Tibial artery (tissue), 4 donors: ENCODE data around the gene PLCXD3.

Experiments used
- DNase-seq, 2 donors: peaks; one replicate each; pipeline ENCODE4 v3.0.0-alpha.2; 2019
- H3K27ac ChIP-seq, 2 donors: fragments of 200-600 bp; sonication (generic) in 1 of 2; 1 replicate in 1 of 2; 2 replicates in 1 of 2; pipeline ENCODE4 v1.5.1; 2018 to 2019; ENCODE audit warnings: mild to moderate bottlenecking in 1 of 2
- H3K27me3 ChIP-seq, 2 donors: fragments of 200-600 bp; sonication (generic) in 1 of 2; one replicate each; pipeline versions ENCODE4 v1.5.1 to v1.6.0; 2016 to 2019
- H3K36me3 ChIP-seq, 3 donors: fragments of 200-600 bp; sonication (generic) in 2 of 3; one replicate each; pipeline ENCODE4 v1.5.1; 2016 to 2019; ENCODE audit warnings: mild to moderate bottlenecking in 2 of 3
- H3K4me1 ChIP-seq, 4 donors: fragments of 200-600 bp; sonication (generic) in 2 of 4; 1 replicate in 3 of 4; 2 replicates in 1 of 4; pipeline ENCODE4 v1.5.1; 2016 to 2019
- H3K4me3 ChIP-seq, 2 donors: fragments of 200-600 bp; sonication (generic) in 1 of 2; 1 replicate in 1 of 2; 2 replicates in 1 of 2; pipeline ENCODE4 v1.5.1; 2018 to 2019; ENCODE audit warnings: mild to moderate bottlenecking in 2 of 2
- H3K9me3 ChIP-seq, 3 donors: fragments of 200-600 bp; sonication (generic) in 1 of 3; one replicate each; pipeline ENCODE4 v1.5.1; 2016 to 2019
- intact Hi-C: fragments of 100-400 bp; cut with DNase I; formaldehyde crosslinking; loops from one replicate; pipeline ENCODE4 v1.15.0; 2023; ENCODE audit warnings: low total_unique reads
- TF ChIP-seq, protein P1 (sequence below), 2 experiments: fragments of 200-600 bp in 1 of 2; fragments of 450-650 bp in 1 of 2; IDR thresholded peaks; one replicate each; pipeline ENCODE4 v1.5.1; 2017 to 2019; ENCODE audit warnings: antibody characterized with exemption in 2 of 2, mild to moderate bottlenecking in 1 of 2, moderate library complexity in 1 of 2

PLCXD3 gene

DNA sequence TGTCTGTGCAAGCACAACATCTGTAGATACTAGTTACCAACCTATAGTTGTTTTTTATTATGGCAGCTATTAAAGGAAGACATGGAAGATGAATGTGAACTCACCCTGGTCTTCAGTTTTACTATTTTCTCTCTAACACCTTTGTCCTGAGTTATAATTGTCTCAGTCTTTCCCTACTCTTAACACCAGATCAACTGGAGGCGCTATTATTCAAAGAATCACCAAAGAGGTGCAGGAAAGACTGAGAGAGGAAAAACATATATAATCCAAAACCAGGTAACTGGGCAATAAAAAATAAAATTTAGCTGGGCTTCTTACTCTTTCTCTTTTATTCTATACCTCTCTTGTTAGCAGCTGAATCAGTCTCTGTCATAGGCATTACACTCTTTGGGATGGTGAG, 162.8 kb downstream of the PLCXD3 start:
- Histone ChIP-seq H3K27me3 (no peaks in the 10 kb centered on the region), H3K9me3 (no peaks in the 10 kb centered on the region), H3K36me3 (no peaks in the 10 kb centered on the region), H3K27ac (no peak overlapping the region), H3K4me3 (no peak overlapping the region), H3K4me1 (peaks cover 0 to 34% (median 5%) of the 10 kb centered on the region in 4 donors)
- DNase-seq, result no peak
- intact Hi-C loops, result no loop called here
- TF ChIP-seq, protein P1, sequence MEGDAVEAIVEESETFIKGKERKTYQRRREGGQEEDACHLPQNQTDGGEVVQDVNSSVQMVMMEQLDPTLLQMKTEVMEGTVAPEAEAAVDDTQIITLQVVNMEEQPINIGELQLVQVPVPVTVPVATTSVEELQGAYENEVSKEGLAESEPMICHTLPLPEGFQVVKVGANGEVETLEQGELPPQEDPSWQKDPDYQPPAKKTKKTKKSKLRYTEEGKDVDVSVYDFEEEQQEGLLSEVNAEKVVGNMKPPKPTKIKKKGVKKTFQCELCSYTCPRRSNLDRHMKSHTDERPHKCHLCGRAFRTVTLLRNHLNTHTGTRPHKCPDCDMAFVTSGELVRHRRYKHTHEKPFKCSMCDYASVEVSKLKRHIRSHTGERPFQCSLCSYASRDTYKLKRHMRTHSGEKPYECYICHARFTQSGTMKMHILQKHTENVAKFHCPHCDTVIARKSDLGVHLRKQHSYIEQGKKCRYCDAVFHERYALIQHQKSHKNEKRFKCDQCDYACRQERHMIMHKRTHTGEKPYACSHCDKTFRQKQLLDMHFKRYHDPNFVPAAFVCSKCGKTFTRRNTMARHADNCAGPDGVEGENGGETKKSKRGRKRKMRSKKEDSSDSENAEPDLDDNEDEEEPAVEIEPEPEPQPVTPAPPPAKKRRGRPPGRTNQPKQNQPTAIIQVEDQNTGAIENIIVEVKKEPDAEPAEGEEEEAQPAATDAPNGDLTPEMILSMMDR (IDR thresholded peaks at IDR 0.05), result no peak

DNA sequence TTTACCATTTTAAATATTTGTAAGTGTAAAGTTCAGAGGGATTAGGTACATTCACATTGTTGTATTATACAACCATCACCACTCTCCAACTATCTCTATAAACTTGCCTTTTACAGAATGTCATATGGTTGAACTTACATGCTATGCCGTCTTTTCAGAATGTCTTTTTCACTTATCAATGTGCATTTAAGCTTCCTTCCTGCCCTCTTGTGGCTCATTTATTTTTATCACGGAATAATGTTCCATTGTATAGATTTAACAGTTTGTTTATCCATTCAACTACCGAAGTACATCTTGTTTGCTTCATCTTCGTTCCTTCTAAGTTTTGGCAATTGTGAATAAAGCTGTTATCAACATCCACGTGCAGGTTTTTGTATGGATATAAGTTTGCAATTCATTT, 163.8 kb downstream of the PLCXD3 start:
- intact Hi-C loops, result no loop called here
- TF ChIP-seq, protein P1 (IDR thresholded peaks at IDR 0.05), result no peak
- H3K4me3 ChIP-seq, result no peak overlapping the region
- H3K27me3 ChIP-seq, result no peaks in the 10 kb centered on the region
- no peak overlapping the region for H3K27ac ChIP-seq
- H3K9me3 ChIP-seq, result no peaks in the 10 kb centered on the region
- no peak for DNase-seq
- H3K36me3 ChIP-seq, result no peaks in the 10 kb centered on the region
- H3K4me1 ChIP-seq, result peaks cover 0 to 34% (median 5%) of the 10 kb centered on the region in 4 donors

DNA sequence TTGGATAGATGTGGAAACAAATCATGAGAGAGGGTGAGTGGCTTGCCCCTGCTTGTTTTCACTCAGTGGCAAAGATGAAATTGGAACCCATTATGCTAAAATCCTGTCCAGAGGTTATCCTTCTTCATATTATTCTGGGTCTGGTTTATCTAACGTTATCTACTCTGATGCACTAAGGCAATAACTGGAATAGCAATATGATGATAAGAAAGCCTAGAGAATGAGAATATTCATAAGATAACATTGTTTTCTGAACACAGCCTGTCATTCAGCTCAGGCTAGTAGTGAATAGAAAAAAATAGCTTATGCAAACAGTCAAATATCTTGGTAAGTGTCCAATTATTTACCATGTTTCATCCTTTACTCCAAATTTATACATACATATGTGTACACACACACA, 165.1 kb downstream of the PLCXD3 start:
- Histone ChIP-seq H3K27me3 (no peaks in the 10 kb centered on the region), H3K4me1 (peaks cover 0 to 32% (median 5%) of the 10 kb centered on the region in 4 donors), H3K36me3 (no peaks in the 10 kb centered on the region), H3K9me3 (no peaks in the 10 kb centered on the region), H3K27ac (no peak overlapping the region), H3K4me3 (no peak overlapping the region)
- no peak for DNase-seq
- intact Hi-C loops, result no loop called here
- TF ChIP-seq, protein P1 (IDR thresholded peaks at IDR 0.05), result no peak

DNA sequence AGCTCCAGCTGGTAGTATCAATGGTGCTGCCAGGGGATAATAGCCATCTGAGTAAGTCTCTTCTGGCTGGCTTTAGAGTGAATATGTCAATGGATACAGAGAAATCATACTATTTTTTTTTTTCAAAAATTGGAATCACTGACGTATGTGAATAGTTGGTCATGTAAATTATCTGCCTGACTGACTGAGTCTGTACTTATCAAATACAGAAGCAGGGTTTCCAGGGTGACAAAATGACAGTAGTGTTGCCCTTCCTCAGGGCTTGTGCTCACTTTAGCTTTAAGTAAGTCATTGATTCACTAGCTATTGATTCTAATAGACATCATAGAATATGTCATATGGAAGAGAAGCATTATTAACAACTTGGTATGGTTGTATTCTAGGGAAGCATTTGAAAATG, 171.1 kb downstream of the PLCXD3 start:
- Histone ChIP-seq H3K9me3 (no peaks in the 10 kb centered on the region), H3K4me3 (no peak overlapping the region), H3K27me3 (no peaks in the 10 kb centered on the region), H3K27ac (no peak overlapping the region), H3K36me3 (no peaks in the 10 kb centered on the region), H3K4me1 (peaks cover 0 to 21% (median 6%) of the 10 kb centered on the region in 4 donors)
- TF ChIP-seq, protein P1 (IDR thresholded peaks at IDR 0.05), result no peak
- no peak for DNase-seq
- intact Hi-C loops, result no loop called here

DNA sequence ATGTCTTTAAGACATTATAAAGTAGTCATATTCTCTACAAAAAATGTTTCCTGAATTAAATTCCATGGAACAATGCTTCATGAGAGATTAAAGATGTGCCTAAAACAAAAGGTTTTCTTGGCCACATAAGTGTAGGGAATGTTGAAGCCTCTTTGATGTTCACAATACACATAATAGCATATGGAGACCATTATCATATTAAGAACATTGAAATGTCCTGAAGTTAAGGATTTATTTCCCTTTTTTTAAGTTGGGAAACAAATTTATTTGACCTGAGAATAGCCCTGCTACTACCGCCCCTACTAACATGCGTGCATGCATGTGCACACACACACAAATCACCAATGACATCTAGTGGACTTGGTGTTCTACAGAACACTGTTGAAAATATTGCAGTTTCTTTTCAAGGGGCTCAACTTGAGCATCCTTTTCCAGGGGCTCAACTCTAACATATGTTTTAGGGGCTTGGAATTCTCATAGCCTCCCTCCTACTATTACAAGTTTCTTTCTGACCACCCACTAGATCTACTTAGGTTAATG, 172.2 kb downstream of the PLCXD3 start:
- intact Hi-C loops, result no loop called here
- TF ChIP-seq, protein P1 (IDR thresholded peaks at IDR 0.05), result no peak
- no peaks in the 10 kb centered on the region for H3K36me3 ChIP-seq
- peaks cover 0 to 30% (median 8%) of the 10 kb centered on the region in 4 donors for H3K4me1 ChIP-seq
- DNase-seq, result no peak
- H3K4me3 ChIP-seq, result no peak overlapping the region
- no peaks in the 10 kb centered on the region for H3K27me3 ChIP-seq
- H3K27ac ChIP-seq, result no peak overlapping the region
- no peaks in the 10 kb centered on the region for H3K9me3 ChIP-seq

DNA sequence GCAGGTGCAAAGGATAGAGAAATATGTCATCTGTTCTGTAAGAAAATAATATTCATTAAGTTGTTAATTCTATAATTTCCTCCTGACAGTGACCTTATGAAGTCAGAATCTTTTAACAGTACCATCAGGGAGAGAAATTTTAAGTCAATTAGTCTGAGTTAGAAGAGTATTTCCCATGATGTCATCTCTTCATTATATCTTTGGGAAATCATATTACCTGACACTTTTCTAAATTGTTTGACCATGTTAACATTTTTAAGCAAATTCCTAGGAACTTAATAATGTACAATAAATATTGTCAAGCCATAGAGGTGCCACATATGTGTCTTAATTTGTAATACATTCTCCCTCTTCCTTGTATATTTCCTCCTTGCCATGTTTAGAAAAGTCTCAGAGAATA, 172.7 kb downstream of the PLCXD3 start:
- no peaks in the 10 kb centered on the region for H3K36me3 ChIP-seq
- DNase-seq, result no peak
- H3K4me3 ChIP-seq, result no peak overlapping the region
- H3K27ac ChIP-seq, result no peak overlapping the region
- TF ChIP-seq, protein P1 (IDR thresholded peaks at IDR 0.05), result no peak
- H3K4me1 ChIP-seq, result peaks cover 0 to 30% (median 8%) of the 10 kb centered on the region in 4 donors
- no peaks in the 10 kb centered on the region for H3K27me3 ChIP-seq
- intact Hi-C loops, result no loop called here
- H3K9me3 ChIP-seq, result no peaks in the 10 kb centered on the region
